Cardiac muscle cell (in vitro differentiated cells and primary cell): ENCODE measurements around the gene MYH15. TPM values are rescaled to one million over a fixed set of nuclear protein-coding genes. Genes with fewer than 3 reads are reported as not detected.
A peak's percentile ranks its signal among the peaks of the same experiment; 100 is the strongest.

ENCODE experiments used
- DNase-seq, 2 donors: peaks; one replicate each; pipeline versions ENCODE4 v3.0.0 to v3.0.0-alpha.2; 2010 to 2017; ENCODE audit warnings: low read depth in 1 of 2, low spot score in 1 of 2
- H3K27ac ChIP-seq: fragments of 200-600 bp; sonication (generic); 2 replicates; pipeline ENCODE4 v1.5.1; 2016
- H3K27me3 ChIP-seq: fragments of 200-600 bp; sonication (generic); 2 replicates; pipeline ENCODE4 v1.6.0; 2016; ENCODE audit warnings: control low read depth
- H3K36me3 ChIP-seq: fragments of 200-600 bp; sonication (generic); 2 replicates; pipeline ENCODE4 v1.5.1; 2016; ENCODE audit warnings: control low read depth
- H3K4me1 ChIP-seq: fragments of 200-600 bp; sonication (generic); 2 replicates; pipeline ENCODE4 v1.8.1; 2017; ENCODE audit warnings: low read depth, mild to moderate bottlenecking, mixed run types
- H3K4me3 ChIP-seq: fragments of 200-600 bp; sonication (generic); 2 replicates; pipeline ENCODE4 v1.5.1; 2016; ENCODE audit warnings: mild to moderate bottlenecking
- H3K9me3 ChIP-seq: fragments of 200-600 bp; sonication (generic); 2 replicates; pipeline ENCODE4 v1.5.1; 2017; ENCODE audit warnings: low read depth, mild to moderate bottlenecking, control low read depth
- polyA plus RNA-seq: library from polyadenylated mRNA; unstranded; fragments of >200 nt; fragmentation: Nextera tagmentation; extraction: Ambion mirVana; gene quantifications from 2 replicates; pipeline ENCODE4 v1.2.1, GENCODE V29; 2016
- total RNA-seq: library from RNA; depleted of rRNA; stranded (reverse); fragments of >200 nt; gene quantifications from 2 replicates; pipeline ENCODE4 v1.2.3, GENCODE V29; 2016
- TF ChIP-seq, protein P1 (sequence below): IDR thresholded peaks from 2 replicates; pipeline ENCODE4 v1.5.1; 2012; ENCODE audit warnings: low read depth, mild to moderate bottlenecking, low read length

The MYH15 gene
- total and polyA plus RNA-seq, 2 experiments from 2014 or later: 0.24 to 0.55 TPM

DNA sequence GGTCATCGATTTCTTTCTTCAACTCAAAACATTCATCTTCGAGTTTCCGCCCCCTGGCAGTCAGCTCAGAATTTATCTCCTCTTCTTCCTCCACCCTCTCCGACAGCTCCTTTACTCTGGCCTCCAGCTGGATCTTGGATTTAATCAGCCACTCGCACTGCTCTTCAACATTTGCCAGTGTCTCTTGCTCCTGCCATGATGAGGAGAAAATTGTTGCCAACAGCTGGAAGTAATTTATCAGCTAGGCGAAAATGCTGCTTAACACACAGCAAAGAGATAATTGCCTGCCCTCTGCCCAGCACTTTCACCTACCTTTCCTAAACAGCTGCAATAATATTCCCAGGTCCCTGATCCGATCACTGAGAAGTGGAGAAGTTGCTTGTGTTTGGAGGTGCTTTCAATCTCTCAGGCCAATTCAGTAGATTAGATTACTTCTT is 69.3 kb downstream of the MYH15 start:
- Histone ChIP-seq H3K9me3 (no peaks in the 10 kb centered on the region), H3K27me3 (no peaks in the 10 kb centered on the region), H3K4me1 (peaks cover 5% of the 10 kb centered on the region), H3K4me3 (no peak overlapping the region), H3K36me3 (no peaks in the 10 kb centered on the region), H3K27ac (peak overlapping the region; percentile 27)
- no peak for DNase-seq
- TF ChIP-seq, protein P1, sequence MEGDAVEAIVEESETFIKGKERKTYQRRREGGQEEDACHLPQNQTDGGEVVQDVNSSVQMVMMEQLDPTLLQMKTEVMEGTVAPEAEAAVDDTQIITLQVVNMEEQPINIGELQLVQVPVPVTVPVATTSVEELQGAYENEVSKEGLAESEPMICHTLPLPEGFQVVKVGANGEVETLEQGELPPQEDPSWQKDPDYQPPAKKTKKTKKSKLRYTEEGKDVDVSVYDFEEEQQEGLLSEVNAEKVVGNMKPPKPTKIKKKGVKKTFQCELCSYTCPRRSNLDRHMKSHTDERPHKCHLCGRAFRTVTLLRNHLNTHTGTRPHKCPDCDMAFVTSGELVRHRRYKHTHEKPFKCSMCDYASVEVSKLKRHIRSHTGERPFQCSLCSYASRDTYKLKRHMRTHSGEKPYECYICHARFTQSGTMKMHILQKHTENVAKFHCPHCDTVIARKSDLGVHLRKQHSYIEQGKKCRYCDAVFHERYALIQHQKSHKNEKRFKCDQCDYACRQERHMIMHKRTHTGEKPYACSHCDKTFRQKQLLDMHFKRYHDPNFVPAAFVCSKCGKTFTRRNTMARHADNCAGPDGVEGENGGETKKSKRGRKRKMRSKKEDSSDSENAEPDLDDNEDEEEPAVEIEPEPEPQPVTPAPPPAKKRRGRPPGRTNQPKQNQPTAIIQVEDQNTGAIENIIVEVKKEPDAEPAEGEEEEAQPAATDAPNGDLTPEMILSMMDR: no peak

DNA sequence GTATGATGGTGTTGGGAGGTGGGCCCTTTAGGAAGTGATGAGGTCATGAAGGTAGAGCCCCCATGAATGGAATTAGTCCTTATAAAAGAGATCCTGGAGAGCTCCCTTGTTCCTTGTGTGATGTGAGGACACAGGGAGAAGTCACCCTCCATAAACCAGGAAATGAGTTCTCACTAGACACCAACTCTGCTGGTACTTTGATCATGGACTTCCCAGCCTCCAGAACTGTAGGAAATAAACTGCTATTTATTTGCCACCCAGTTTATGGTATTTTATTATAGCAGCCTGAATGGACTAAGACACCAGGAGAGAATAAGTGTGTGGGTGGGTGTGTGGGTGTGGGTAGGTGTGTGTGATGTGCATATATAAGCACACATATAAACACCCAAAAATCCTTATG is 71.9 kb downstream of the MYH15 start:
- H3K27me3 ChIP-seq: no peaks in the 10 kb centered on the region
- DNase-seq: no peak
- TF ChIP-seq, protein P1: no peak
- H3K4me3 ChIP-seq: no peak overlapping the region
- no peaks in the 10 kb centered on the region for H3K36me3 ChIP-seq
- peaks cover 5% of the 10 kb centered on the region for H3K4me1 ChIP-seq
- H3K9me3 ChIP-seq: no peaks in the 10 kb centered on the region
- H3K27ac ChIP-seq: no peak overlapping the region

DNA sequence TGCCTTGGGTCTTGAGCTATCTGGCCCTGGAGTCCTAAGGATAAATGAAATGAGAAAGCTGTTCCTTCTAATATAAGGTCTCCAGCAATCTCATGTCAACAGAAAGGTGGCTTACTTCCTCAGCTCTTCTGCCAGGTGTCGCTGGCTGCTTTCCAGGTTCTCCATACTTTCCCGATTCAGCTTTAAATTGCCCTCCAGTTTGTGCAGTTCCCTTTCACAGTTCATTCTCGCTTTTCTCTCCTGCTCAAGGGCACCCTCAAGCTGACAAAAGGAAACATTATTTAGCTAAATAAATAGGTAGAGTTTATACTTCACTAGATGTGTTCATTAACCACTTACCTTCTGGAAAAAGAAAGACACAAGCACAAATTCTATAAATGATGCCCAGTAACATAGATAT is 73.0 kb downstream of the MYH15 start:
- no peaks in the 10 kb centered on the region for H3K36me3 ChIP-seq
- TF ChIP-seq, protein P1: no peak
- no peak overlapping the region for H3K27ac ChIP-seq
- H3K9me3 ChIP-seq: no peaks in the 10 kb centered on the region
- no peak for DNase-seq
- peaks cover 5% of the 10 kb centered on the region for H3K4me1 ChIP-seq
- H3K27me3 ChIP-seq: no peaks in the 10 kb centered on the region
- no peak overlapping the region for H3K4me3 ChIP-seq

GRCh38 chr3:108433928-108434327 is 76.5 kb downstream of the MYH15 start:
- Histone ChIP-seq H3K4me1 (no peaks in the 10 kb centered on the region), H3K27me3 (no peaks in the 10 kb centered on the region), H3K4me3 (no peak overlapping the region), H3K9me3 (no peaks in the 10 kb centered on the region), H3K36me3 (no peaks in the 10 kb centered on the region), H3K27ac (no peak overlapping the region)
- TF ChIP-seq, protein P1: no peak
- no peak for DNase-seq

DNA sequence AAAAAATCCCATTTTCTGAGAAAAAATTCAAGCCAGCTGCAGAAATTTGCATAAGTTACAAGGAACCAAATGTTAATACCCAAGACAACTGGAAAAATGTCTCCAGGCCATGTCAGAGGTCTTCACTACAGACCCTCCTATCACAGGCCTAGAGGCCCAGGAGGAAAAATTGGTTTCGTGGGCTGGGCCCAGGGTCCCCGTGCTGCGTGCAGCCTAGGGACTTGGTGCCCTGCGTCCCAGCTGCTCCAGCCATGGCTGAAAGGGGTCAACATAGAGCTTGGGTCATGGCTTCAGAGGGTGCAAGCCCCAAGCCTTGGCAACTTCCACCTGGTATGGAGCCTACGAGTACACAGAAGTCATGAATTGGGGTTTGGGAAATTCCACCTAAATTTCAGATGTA is 78.0 kb downstream of the MYH15 start:
- no peaks in the 10 kb centered on the region for H3K36me3 ChIP-seq
- no peaks in the 10 kb centered on the region for H3K4me1 ChIP-seq
- DNase-seq: no peak
- H3K27me3 ChIP-seq: no peaks in the 10 kb centered on the region
- H3K9me3 ChIP-seq: no peaks in the 10 kb centered on the region
- no peak overlapping the region for H3K27ac ChIP-seq
- no peak overlapping the region for H3K4me3 ChIP-seq
- TF ChIP-seq, protein P1: no peak

- Histone ChIP-seq H3K27ac (no peak overlapping the region), H3K36me3 (no peaks in the 10 kb centered on the region), H3K27me3 (no peaks in the 10 kb centered on the region), H3K4me3 (no peak overlapping the region), H3K9me3 (no peaks in the 10 kb centered on the region), H3K4me1 (no peaks in the 10 kb centered on the region)
- no peak for DNase-seq
- TF ChIP-seq, protein P1: no peak
Measured at GRCh38 chr3:108430540-108430939, 79.9 kb downstream of the MYH15 start.
